C4-2B (cell line): Measurements from ENCODE around the gene ALX4.

Experiments
- ZFX ChIP-seq: fragments of 450-650 bp; IDR thresholded peaks from 2 replicates; pipeline ENCODE4 v1.6.1; 2017
- TF ChIP-seq, protein P1 (sequence below): fragments of 450-650 bp; conservative IDR thresholded peaks from 2 replicates; pipeline ENCODE4 v1.5.1; 2017; ENCODE audit warnings: mild to moderate bottlenecking

DNA sequence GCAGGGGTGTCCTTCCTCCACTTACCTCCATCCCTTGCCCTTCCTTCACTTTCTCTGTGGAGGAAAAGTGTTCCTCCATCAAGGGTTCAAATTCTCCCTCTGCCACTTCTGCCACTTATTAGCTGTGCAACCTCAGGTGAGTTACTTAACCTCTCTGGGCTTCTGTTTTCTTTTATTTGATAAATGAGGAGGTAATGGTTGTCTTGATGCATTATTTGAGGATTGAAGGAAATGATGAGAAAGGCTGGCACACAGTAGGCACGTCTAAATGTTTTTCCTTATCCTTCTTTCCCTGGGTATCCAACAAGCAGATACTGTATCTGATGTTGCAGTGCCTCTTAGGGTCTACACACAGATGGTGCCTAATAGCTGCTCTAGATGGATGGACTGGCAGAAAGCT, 14.3 kb upstream of the ALX4 start:
- TF ChIP-seq, protein P1, sequence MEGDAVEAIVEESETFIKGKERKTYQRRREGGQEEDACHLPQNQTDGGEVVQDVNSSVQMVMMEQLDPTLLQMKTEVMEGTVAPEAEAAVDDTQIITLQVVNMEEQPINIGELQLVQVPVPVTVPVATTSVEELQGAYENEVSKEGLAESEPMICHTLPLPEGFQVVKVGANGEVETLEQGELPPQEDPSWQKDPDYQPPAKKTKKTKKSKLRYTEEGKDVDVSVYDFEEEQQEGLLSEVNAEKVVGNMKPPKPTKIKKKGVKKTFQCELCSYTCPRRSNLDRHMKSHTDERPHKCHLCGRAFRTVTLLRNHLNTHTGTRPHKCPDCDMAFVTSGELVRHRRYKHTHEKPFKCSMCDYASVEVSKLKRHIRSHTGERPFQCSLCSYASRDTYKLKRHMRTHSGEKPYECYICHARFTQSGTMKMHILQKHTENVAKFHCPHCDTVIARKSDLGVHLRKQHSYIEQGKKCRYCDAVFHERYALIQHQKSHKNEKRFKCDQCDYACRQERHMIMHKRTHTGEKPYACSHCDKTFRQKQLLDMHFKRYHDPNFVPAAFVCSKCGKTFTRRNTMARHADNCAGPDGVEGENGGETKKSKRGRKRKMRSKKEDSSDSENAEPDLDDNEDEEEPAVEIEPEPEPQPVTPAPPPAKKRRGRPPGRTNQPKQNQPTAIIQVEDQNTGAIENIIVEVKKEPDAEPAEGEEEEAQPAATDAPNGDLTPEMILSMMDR: no peak
- no peak for TF ChIP-seq ZFX
